Nephron progenitor cell (in vitro differentiated cells): ENCODE results near the gene SON.
"Not testable (repeated sequence)": the region's sequence is repeated elsewhere in the genome, so short reads cannot be mapped to it uniquely, and the experiment has no call there.

Experiments used
- DNase-seq: peaks from one replicate; pipeline ENCODE4 v3.0.0; 2021
- H3K27ac Mint-ChIP-seq: 2 replicates; pipeline ENCODE4 v1.8.0; 2021; ENCODE audit warnings: mild to moderate bottlenecking, moderate library complexity, mixed read lengths
- H3K27me3 Mint-ChIP-seq: 2 replicates; pipeline ENCODE4 v1.8.0; 2021; ENCODE audit warnings: mild to moderate bottlenecking, low read depth, mixed read lengths; ENCODE audit not compliant: poor library complexity
- H3K36me3 Mint-ChIP-seq: 2 replicates; pipeline ENCODE4 v1.8.0; 2021; ENCODE audit warnings: low read depth, mixed read lengths
- H3K4me1 Mint-ChIP-seq: 2 replicates; pipeline ENCODE4 v1.8.0; 2021; ENCODE audit warnings: mixed read lengths
- H3K4me3 Mint-ChIP-seq: 2 replicates; pipeline ENCODE4 v1.8.0; 2021; ENCODE audit warnings: mild to moderate bottlenecking, moderate library complexity, mixed read lengths
- H3K9me3 Mint-ChIP-seq: 2 replicates; pipeline ENCODE4 v1.8.0; 2021; ENCODE audit warnings: mild to moderate bottlenecking, moderate library complexity, mixed read lengths
- CTCF ChIP-seq: fragments of 200-600 bp; sonication (generic); IDR thresholded peaks from 2 replicates; pipeline ENCODE4 v1.5.0; 2021; ENCODE audit warnings: antibody characterized with exemption

Gene SON

DNA sequence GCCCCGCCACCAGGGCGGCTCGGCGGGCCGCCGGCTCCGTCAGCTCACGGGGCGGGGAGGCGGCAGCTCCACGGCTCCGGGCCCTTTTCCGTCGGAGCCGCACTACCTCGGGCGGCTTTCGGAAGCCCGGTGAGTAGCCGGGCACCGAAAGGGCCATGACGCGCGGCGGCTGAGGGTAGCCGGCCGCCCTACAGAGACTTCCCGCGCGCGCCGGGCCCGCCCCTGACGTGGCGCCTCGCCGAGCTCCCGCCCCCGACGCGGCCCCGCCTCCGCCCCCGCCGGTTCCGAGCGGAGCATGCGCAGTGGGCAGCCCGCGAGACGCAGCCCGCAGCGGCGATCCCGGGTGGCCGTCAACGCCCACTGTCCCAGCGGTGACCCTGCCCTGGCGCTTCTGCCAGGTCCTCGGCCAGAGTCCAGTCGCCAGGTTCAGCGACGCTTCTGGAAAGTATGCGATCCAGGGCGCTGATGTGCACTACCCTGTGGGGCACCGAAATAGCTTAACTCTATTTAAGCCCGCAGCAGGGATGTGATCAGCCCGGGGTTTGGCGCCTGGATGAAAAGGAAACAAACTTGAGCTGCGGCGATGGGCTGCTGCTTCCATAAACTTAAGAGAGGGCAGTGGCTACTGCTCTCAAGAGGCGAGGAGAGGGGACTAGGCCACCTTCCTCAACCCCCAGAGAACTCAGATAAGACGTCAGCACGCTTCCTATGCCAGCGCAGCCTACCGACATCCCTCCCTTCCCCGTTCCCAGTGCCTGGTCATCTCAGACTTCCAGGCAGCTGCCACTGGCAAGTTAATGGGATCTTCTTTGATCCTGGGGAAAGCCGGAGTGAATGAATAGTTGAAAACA, 45.9 kb downstream of the SON start, which contains the start of gene DONSON:
Gene DONSON (minus strand): TSS at position 200 of the 851 bp plus-strand sequence. CDS start 43 bp downstream, at position 157.
- Mint-ChIP-seq H3K4me3 (peak within 1 kb of the TSS; percentile 90), H3K27ac (peak within 1 kb of the TSS; percentile 99), H3K4me1 (peaks cover 25% of the 10 kb centered on the region), H3K27me3 (peaks cover 4% of the 10 kb centered on the region), H3K36me3 (peaks cover 40% of the 10 kb centered on the region), H3K9me3 (no peaks in the 10 kb centered on the region)
- DNase-seq, result peak; percentile 97
- TF ChIP-seq CTCF, result no peak

GRCh38 chr21:33598051-33598450, 55.2 kb downstream of the SON start:
- TF ChIP-seq CTCF, result no peak
- Mint-ChIP-seq H3K4me1 (peaks cover 5% of the 10 kb centered on the region), H3K27ac (peak overlapping the region; percentile 22), H3K9me3 (no peaks in the 10 kb centered on the region), H3K4me3 (no peak overlapping the region), H3K36me3 (peaks cover 68% of the 10 kb centered on the region), H3K27me3 (no peaks in the 10 kb centered on the region)
- no peak for DNase-seq

DNA sequence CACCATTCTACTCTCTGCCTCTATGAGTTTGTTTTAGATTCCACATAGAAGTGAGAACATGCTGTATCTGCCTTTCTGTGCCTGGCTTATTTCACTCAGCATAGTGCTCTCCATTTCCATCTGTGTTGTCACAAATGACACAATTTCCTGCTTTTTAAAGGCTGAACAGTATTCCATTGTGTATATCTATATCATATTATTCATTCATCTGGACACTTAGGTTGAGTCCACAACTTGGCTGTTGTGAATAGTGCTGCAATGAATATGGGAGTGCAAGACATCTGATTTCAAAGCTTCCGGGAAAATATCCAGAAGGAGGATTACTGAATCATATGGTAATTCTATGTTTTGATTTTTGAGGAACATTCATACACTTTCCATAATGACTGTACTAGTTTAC, 65.7 kb downstream of the SON start:
- H3K9me3 Mint-ChIP-seq, result no peaks in the 10 kb centered on the region
- no peak overlapping the region for H3K27ac Mint-ChIP-seq
- DNase-seq, result no peak
- no peaks in the 10 kb centered on the region for H3K4me1 Mint-ChIP-seq
- no peak for TF ChIP-seq CTCF
- peaks cover 40% of the 10 kb centered on the region for H3K36me3 Mint-ChIP-seq
- H3K4me3 Mint-ChIP-seq, result no peak overlapping the region
- no peaks in the 10 kb centered on the region for H3K27me3 Mint-ChIP-seq

DNA sequence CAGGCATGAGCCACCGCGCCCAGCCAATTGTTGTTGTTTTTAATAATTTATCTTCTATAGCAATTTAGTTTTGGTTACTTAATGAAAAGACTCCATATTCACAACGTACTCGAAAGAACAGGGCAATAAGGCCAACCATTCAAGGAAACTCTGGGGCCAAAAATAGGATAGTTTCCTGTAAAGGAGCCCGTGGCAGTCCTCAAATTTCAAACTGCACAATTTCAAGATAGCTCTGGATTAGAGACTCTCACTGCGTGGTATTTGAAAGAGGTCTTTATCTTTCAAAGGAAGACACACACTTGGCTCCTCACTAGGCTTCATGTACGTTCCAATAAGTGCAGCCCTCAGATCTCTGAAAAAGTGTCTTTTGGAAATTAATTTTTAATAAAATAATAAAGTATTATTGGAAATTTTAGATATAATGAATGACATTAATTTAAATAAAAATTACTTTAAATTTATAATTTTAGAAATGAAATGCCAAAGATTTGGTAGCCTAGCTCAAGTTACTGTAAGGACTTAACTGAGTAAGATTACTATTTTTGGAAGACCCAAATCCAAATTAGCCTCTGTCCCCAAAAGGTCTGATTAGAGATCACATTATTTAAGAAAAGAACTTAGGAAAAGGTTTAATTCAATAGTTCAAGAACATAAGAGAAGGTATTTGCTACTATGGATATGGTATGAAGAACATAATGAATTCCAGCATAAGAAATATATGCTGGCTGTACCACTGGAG, 68.3 kb downstream of the SON start:
- DNase-seq, result no peak
- no peak for TF ChIP-seq CTCF

GRCh38 chr21:33617565-33617964, 74.7 kb downstream of the SON start:
- not testable (repeated sequence) for DNase-seq, H3K27ac Mint-ChIP-seq, H3K27me3 Mint-ChIP-seq, H3K4me1 Mint-ChIP-seq, H3K4me3 Mint-ChIP-seq, H3K9me3 Mint-ChIP-seq
- peaks cover 87% of the 10 kb centered on the region for H3K36me3 Mint-ChIP-seq

More for the DNA sequence above, 68.3 kb downstream of the SON start:
- peaks cover 50% of the 10 kb centered on the region for H3K36me3 Mint-ChIP-seq
- H3K27me3 Mint-ChIP-seq, result no peaks in the 10 kb centered on the region
- no peaks in the 10 kb centered on the region for H3K4me1 Mint-ChIP-seq
- H3K9me3 Mint-ChIP-seq, result no peaks in the 10 kb centered on the region
- no peak overlapping the region for H3K4me3 Mint-ChIP-seq
- no peak overlapping the region for H3K27ac Mint-ChIP-seq

DNA sequence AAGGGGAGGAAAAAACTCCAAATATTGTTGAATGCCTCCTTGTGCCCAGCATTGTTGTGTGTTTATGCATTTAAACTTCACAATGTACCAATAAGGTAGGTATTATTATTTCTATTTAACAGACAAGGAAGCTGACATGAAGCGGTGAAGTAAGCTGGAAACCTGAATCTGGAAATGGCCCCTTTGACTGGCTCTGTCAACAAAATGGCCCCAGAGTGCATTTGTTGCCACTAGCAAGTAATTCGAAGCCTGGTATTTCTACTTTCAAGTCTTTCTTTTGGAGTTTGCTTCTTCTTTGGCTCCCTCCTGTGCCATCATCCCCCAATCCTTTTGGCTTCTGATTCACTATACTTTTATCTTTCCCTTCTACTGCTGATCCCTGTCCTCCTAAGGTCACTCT, 75.6 kb downstream of the SON start:
- peak overlapping the region; percentile 23 for H3K27ac Mint-ChIP-seq
- H3K36me3 Mint-ChIP-seq, result peaks cover 89% of the 10 kb centered on the region
- no peak overlapping the region for H3K4me3 Mint-ChIP-seq

More for the DNA sequence above, 75.6 kb downstream of the SON start:
- H3K27me3 Mint-ChIP-seq, result no peaks in the 10 kb centered on the region
- TF ChIP-seq CTCF, result no peak
- no peak for DNase-seq
- H3K9me3 Mint-ChIP-seq, result peaks cover 4% of the 10 kb centered on the region
- H3K4me1 Mint-ChIP-seq, result peaks cover 10% of the 10 kb centered on the region
